Measurements from ENCODE around the gene CD44. TPM values are rescaled to one million over a fixed set of nuclear protein-coding genes. Genes with fewer than 3 reads are reported as not detected.

The CD44 gene
- total RNA-seq, 1 donor from 2014 or later, result 268 TPM

- peaks cover 1% of the 10 kb centered on the region for H3K36me3 ChIP-seq (ENCODE audit: control insufficient read depth, insufficient read depth, low read length)
- H3K4me3 ChIP-seq (ENCODE audit: low read depth, low read length), result no peak overlapping the region
- no peak for TF ChIP-seq CTCF (IDR thresholded peaks at IDR 0.05; ENCODE audit: insufficient read depth, low read length, poor library complexity, severe bottlenecking)
- H3K27me3 ChIP-seq (ENCODE audit: control insufficient read depth, insufficient read depth, low read length), result no peaks in the 10 kb centered on the region
- DNase-seq (ENCODE audit: low read depth), result no peak
Observed at GRCh38 chr11:35173616-35174566, 34.9 kb downstream of the CD44 start.

GRCh38 chr11:35174666-35175065 is 35.7 kb downstream of the CD44 start:
- H3K36me3 ChIP-seq (ENCODE audit: control insufficient read depth, insufficient read depth, low read length), result peaks cover 1% of the 10 kb centered on the region
- TF ChIP-seq CTCF (IDR thresholded peaks at IDR 0.05; ENCODE audit: insufficient read depth, low read length, poor library complexity, severe bottlenecking), result no peak
- H3K4me3 ChIP-seq (ENCODE audit: low read depth, low read length), result no peak overlapping the region
- H3K27me3 ChIP-seq (ENCODE audit: control insufficient read depth, insufficient read depth, low read length), result no peaks in the 10 kb centered on the region
- DNase-seq (ENCODE audit: low read depth), result no peak

GRCh38 chr11:35177370-35177769 is 38.4 kb downstream of the CD44 start:
- Histone ChIP-seq H3K27me3 (ENCODE audit: control insufficient read depth, insufficient read depth, low read length) (no peaks in the 10 kb centered on the region), H3K36me3 (ENCODE audit: control insufficient read depth, insufficient read depth, low read length) (peaks cover 2% of the 10 kb centered on the region), H3K4me3 (ENCODE audit: low read depth, low read length) (no peak overlapping the region)
- DNase-seq (ENCODE audit: low read depth), result no peak
- no peak for TF ChIP-seq CTCF (IDR thresholded peaks at IDR 0.05; ENCODE audit: insufficient read depth, low read length, poor library complexity, severe bottlenecking)

GRCh38 chr11:35178067-35178805 is 39.3 kb downstream of the CD44 start:
- no peak for DNase-seq (ENCODE audit: low read depth)
- Histone ChIP-seq H3K36me3 (ENCODE audit: control insufficient read depth, insufficient read depth, low read length) (peaks cover 2% of the 10 kb centered on the region), H3K27me3 (ENCODE audit: control insufficient read depth, insufficient read depth, low read length) (no peaks in the 10 kb centered on the region), H3K4me3 (ENCODE audit: low read depth, low read length) (no peak overlapping the region)
- no peak for TF ChIP-seq CTCF (IDR thresholded peaks at IDR 0.05; ENCODE audit: insufficient read depth, low read length, poor library complexity, severe bottlenecking)

- no peaks in the 10 kb centered on the region for H3K27me3 ChIP-seq (ENCODE audit: control insufficient read depth, insufficient read depth, low read length)
- no peak overlapping the region for H3K4me3 ChIP-seq (ENCODE audit: low read depth, low read length)
- H3K36me3 ChIP-seq (ENCODE audit: control insufficient read depth, insufficient read depth, low read length), result peaks cover 2% of the 10 kb centered on the region
- TF ChIP-seq CTCF (IDR thresholded peaks at IDR 0.05; ENCODE audit: insufficient read depth, low read length, poor library complexity, severe bottlenecking), result no peak
- no peak for DNase-seq (ENCODE audit: low read depth)
Observed at GRCh38 chr11:35178873-35179272, 39.9 kb downstream of the CD44 start.

Data from kidney epithelial cell (primary cell).